Activated T-cell treated with anti-CD3 and anti-CD28 coated beads, Interleukin-2, amount 50 U/mL, for 4 hours (primary cell): ENCODE data around the gene NAA11. TPM values are rescaled to one million over a fixed set of nuclear protein-coding genes. Genes with fewer than 3 reads are reported as not detected.

Source experiments
- ATAC-seq, 2 donors: fragments of 200-7000 bp; cut with Tn5 transposase; one replicate each; pipeline ENCODE4 v1.10.0; 2021
- DNase-seq: peaks from one replicate; pipeline ENCODE4 v3.0.0-alpha.2; 2020
- H3K27me3 Mint-ChIP-seq: one replicate; pipeline ENCODE4 v1.8.0; 2021; ENCODE audit warnings: low read depth, mixed read lengths
- H3K36me3 Mint-ChIP-seq: one replicate; pipeline ENCODE4 v1.8.0; 2022; ENCODE audit warnings: mixed read lengths; ENCODE audit not compliant: insufficient read depth
- H3K4me1 Mint-ChIP-seq: one replicate; pipeline ENCODE4 v1.8.0; 2021; ENCODE audit warnings: low read depth, mixed read lengths
- H3K4me3 Mint-ChIP-seq: one replicate; pipeline ENCODE4 v1.8.0; 2021; ENCODE audit warnings: mild to moderate bottlenecking, moderate library complexity, mixed read lengths
- H3K9me3 Mint-ChIP-seq: one replicate; pipeline ENCODE4 v1.8.0; 2021; ENCODE audit warnings: mixed read lengths
- total RNA-seq, 3 donors: library from RNA; stranded (reverse); gene quantifications; one replicate each; pipeline ENCODE4 v1.2.1, GENCODE V29; 2021

Gene NAA11
- not detected for total RNA-seq

- no peak within 1 kb of the TSS for H3K4me3 Mint-ChIP-seq
- H3K9me3 Mint-ChIP-seq: no peaks in the 10 kb centered on the region
- DNase-seq: no peak
- ATAC-seq: no peak
- no peaks in the 10 kb centered on the region for H3K27me3 Mint-ChIP-seq
- H3K36me3 Mint-ChIP-seq: no peaks in the 10 kb centered on the region
- no peaks in the 10 kb centered on the region for H3K4me1 Mint-ChIP-seq
Measured at GRCh38 chr4:79325864-79326328, at the start of gene NAA11. Gene NAA11, minus strand, starts transcription at chr4:79326061. Its CDS starts 184 bp downstream, at chr4:79325877.

- Mint-ChIP-seq H3K27me3 (no peaks in the 10 kb centered on the region), H3K4me3 (no peak overlapping the region), H3K9me3 (peaks cover 3% of the 10 kb centered on the region), H3K36me3 (no peaks in the 10 kb centered on the region), H3K4me1 (no peaks in the 10 kb centered on the region)
- ATAC-seq (no peak), DNase-seq (no peak)
Measured at GRCh38 chr4:79370026-79370425, 44.2 kb upstream of the NAA11 start.

- Mint-ChIP-seq H3K4me3 (no peak overlapping the region), H3K36me3 (no peaks in the 10 kb centered on the region), H3K9me3 (peaks cover 3% of the 10 kb centered on the region), H3K27me3 (no peaks in the 10 kb centered on the region), H3K4me1 (no peaks in the 10 kb centered on the region)
- DNase-seq: no peak
- no peak for ATAC-seq
Measured at GRCh38 chr4:79367096-79367495, 41.2 kb upstream of the NAA11 start.

DNA sequence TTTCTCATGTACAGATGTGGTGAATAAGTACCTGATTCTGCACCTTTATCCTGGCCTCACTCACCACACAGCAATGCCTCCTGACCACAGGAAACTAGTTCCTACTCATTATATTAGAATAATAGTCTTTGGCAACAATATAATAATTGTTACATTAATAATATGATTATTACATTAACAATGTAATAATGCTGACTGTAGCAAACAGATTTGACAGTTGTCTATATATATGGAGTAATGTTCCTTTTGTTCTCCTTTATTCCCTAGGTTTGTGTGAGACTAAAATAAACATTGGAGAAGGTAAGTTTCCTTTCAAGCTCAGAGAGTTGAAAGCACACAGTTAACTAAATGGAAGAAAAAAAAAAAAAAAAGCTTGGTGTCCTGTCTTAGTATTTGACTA is 40.6 kb upstream of the NAA11 start:
- no peak for ATAC-seq
- no peak for DNase-seq
- Mint-ChIP-seq H3K4me3 (no peak overlapping the region), H3K27me3 (no peaks in the 10 kb centered on the region), H3K9me3 (peaks cover 3% of the 10 kb centered on the region), H3K4me1 (no peaks in the 10 kb centered on the region), H3K36me3 (no peaks in the 10 kb centered on the region)

DNA sequence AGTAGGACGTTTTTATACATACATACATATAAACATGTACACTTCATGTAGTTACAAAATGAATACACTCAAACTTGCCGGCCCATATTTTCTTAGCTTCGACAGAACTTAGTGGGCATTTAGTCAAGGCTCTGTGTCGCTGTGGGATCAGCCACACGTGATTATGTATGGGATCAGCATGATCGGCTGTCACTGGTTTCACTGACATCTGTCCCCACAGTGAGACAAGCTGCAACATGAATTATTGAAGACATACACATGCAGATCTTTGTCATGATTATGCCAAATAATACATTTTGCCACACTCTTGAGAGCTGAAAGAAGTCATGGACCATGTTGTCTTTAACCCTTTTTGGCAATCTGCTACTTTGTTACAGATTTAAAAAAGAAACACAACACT is 38.2 kb upstream of the NAA11 start:
- H3K9me3 Mint-ChIP-seq: no peaks in the 10 kb centered on the region

GRCh38 chr4:79362626-79363025 is 36.8 kb upstream of the NAA11 start:
- ATAC-seq (no peak), DNase-seq (no peak)
- Mint-ChIP-seq H3K27me3 (no peaks in the 10 kb centered on the region), H3K9me3 (no peaks in the 10 kb centered on the region), H3K36me3 (no peaks in the 10 kb centered on the region), H3K4me3 (no peak overlapping the region), H3K4me1 (no peaks in the 10 kb centered on the region)

More for the DNA sequence above, 38.2 kb upstream of the NAA11 start:
- H3K36me3 Mint-ChIP-seq: no peaks in the 10 kb centered on the region
- H3K27me3 Mint-ChIP-seq: no peaks in the 10 kb centered on the region
- H3K4me1 Mint-ChIP-seq: no peaks in the 10 kb centered on the region
- H3K4me3 Mint-ChIP-seq: no peak overlapping the region
- ATAC-seq: no peak
- no peak for DNase-seq

DNA sequence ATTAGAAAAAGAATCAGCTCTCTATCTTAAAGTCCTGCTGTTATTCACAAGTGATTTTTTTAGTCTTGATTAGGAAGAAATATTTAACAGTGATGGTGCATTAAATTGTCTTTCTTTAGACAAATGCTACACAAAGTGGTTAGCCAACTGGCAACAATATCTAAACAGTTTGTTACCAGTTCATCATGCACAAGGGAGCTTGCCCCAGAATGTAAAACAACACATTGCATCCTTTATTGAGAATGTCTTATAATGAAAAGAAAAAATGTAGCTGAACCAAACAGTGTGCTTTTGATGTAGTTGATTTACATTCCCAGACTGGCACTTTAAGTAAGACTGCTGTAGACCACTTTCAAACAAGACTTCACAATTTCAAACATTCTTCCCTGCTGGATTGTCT is 34.1 kb upstream of the NAA11 start:
- ATAC-seq: no peak
- Mint-ChIP-seq H3K27me3 (no peaks in the 10 kb centered on the region), H3K9me3 (no peaks in the 10 kb centered on the region), H3K4me1 (no peaks in the 10 kb centered on the region), H3K36me3 (no peaks in the 10 kb centered on the region), H3K4me3 (no peak overlapping the region)
- no peak for DNase-seq

- Mint-ChIP-seq H3K36me3 (no peaks in the 10 kb centered on the region), H3K4me3 (no peak overlapping the region), H3K4me1 (no peaks in the 10 kb centered on the region), H3K9me3 (no peaks in the 10 kb centered on the region), H3K27me3 (no peaks in the 10 kb centered on the region)
- ATAC-seq: no peak
- DNase-seq: no peak
Measured at GRCh38 chr4:79358438-79358837, 32.6 kb upstream of the NAA11 start.

- ATAC-seq: no peak
- DNase-seq: no peak
- Mint-ChIP-seq H3K4me1 (no peaks in the 10 kb centered on the region), H3K36me3 (no peaks in the 10 kb centered on the region), H3K4me3 (no peak overlapping the region), H3K9me3 (no peaks in the 10 kb centered on the region), H3K27me3 (no peaks in the 10 kb centered on the region)
Measured at GRCh38 chr4:79357365-79357764, 31.5 kb upstream of the NAA11 start.

- ATAC-seq (no peak), DNase-seq (no peak)
- Mint-ChIP-seq H3K27me3 (no peaks in the 10 kb centered on the region), H3K4me3 (no peak overlapping the region), H3K36me3 (no peaks in the 10 kb centered on the region), H3K4me1 (no peaks in the 10 kb centered on the region), H3K9me3 (peaks cover 6% of the 10 kb centered on the region)
Measured at GRCh38 chr4:79353075-79353474, 27.2 kb upstream of the NAA11 start.

DNA sequence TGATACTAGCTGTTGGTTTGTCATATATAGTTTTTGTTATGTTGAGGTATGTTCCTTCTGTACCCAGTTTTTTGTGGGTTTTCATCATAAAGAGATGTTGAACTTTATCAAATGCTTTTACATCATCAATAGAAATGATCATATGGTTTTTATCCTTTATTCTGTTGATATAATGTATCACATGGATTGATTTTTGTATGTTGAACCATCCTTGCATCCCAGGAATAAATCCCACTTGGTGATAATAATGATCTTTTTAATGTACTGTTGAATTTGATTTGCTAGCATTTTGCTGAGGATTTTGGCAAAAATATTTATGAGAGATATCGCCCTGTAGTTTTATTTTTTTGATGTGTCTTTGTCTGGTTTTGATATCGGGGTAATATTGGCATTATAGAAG is 22.5 kb upstream of the NAA11 start:
- Mint-ChIP-seq H3K36me3 (no peaks in the 10 kb centered on the region), H3K4me1 (no peaks in the 10 kb centered on the region), H3K27me3 (no peaks in the 10 kb centered on the region), H3K9me3 (peaks cover 14% of the 10 kb centered on the region), H3K4me3 (no peak overlapping the region)
- no peak for ATAC-seq
- DNase-seq: no peak

- no peak overlapping the region for H3K4me3 Mint-ChIP-seq
- H3K4me1 Mint-ChIP-seq: no peaks in the 10 kb centered on the region
- H3K27me3 Mint-ChIP-seq: no peaks in the 10 kb centered on the region
- H3K36me3 Mint-ChIP-seq: peaks cover 4% of the 10 kb centered on the region
- DNase-seq: no peak
- no peak for ATAC-seq
- H3K9me3 Mint-ChIP-seq: peaks cover 29% of the 10 kb centered on the region
Measured at GRCh38 chr4:79341893-79342653, 16.2 kb upstream of the NAA11 start.

- DNase-seq (no peak), ATAC-seq (no peak)
- peaks cover 4% of the 10 kb centered on the region for H3K36me3 Mint-ChIP-seq
- H3K4me3 Mint-ChIP-seq: no peak overlapping the region
- H3K4me1 Mint-ChIP-seq: no peaks in the 10 kb centered on the region
- H3K27me3 Mint-ChIP-seq: no peaks in the 10 kb centered on the region
- H3K9me3 Mint-ChIP-seq: peaks cover 29% of the 10 kb centered on the region
Measured at GRCh38 chr4:79340568-79340967, 14.7 kb upstream of the NAA11 start.

DNA sequence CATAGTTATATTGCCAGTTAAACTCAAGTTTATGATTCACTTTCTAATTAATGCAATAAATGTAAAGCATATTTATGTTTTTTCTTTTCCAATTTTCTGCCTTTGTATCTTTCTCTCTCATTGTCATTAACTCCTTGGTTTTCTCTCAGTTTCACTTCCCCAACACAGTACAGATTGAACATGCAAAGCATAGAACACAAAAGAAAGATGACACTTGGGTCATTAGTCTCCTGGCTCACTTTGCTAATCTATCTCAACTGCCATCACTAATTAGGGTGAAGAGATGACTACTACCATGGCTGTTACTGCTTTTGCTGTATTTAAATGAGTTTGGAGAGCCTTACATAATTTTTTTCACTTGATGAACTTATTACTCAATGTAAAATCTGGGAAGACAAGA is 12.3 kb upstream of the NAA11 start:
- H3K9me3 Mint-ChIP-seq: peaks cover 20% of the 10 kb centered on the region
- no peaks in the 10 kb centered on the region for H3K4me1 Mint-ChIP-seq
- DNase-seq (no peak), ATAC-seq (no peak)
- no peak overlapping the region for H3K4me3 Mint-ChIP-seq
- peaks cover 4% of the 10 kb centered on the region for H3K36me3 Mint-ChIP-seq
- peaks cover 1% of the 10 kb centered on the region for H3K27me3 Mint-ChIP-seq

DNA sequence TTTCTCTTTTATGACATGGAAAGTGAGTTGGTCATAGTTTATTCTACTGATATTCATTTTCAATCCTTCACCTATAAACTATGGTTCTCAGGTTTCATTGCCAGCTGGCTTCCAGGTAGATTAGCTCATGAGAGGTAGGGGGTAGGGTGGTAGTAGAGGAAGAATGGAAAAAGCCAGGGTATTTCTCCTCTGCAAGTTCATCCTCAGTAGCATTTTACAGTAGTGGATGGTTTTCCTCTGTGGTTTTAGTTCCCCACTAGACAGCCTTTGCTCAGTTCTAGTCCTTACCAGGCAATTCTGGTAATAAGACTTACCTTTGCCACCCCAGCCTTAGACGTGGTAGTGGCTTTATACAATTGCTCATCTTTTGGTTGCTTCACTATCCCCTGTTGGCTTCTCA is 8.9 kb upstream of the NAA11 start:
- H3K27me3 Mint-ChIP-seq: peaks cover 1% of the 10 kb centered on the region
- no peak overlapping the region for H3K4me3 Mint-ChIP-seq
- DNase-seq (no peak), ATAC-seq (no peak)
- H3K4me1 Mint-ChIP-seq: no peaks in the 10 kb centered on the region
- no peaks in the 10 kb centered on the region for H3K36me3 Mint-ChIP-seq
- no peaks in the 10 kb centered on the region for H3K9me3 Mint-ChIP-seq
